Measurements from ENCODE around the gene TH.
"Not testable (repeated sequence)": the region's sequence is repeated elsewhere in the genome, so short reads cannot be mapped to it uniquely, and the experiment has no call there.

TH gene

GRCh38 chr11:2127482-2128129 is 44.0 kb downstream of the TH start:
- DNase-seq (ENCODE audit: extremely low spot score), result no peak
- ChIA-PET CTCF (interaction anchor here (1.6 kb wide), 1 partner anchor 24 kb away, joined by 3 read pairs; no protein-coding TSS in a partner anchor), POLR2A (interaction anchor here (0.6 kb wide), 1 partner anchor 249 kb away, joined by 3 read pairs; no protein-coding TSS in a partner anchor)
- no peak for TF ChIP-seq CTCF (IDR thresholded peaks at IDR 0.05; ENCODE audit: control extremely low read depth, extremely low read depth, low read depth, missing control alignments)

GRCh38 chr11:2126520-2127085 is 45.0 kb downstream of the TH start:
- no peak for DNase-seq (ENCODE audit: extremely low spot score)
- TF ChIP-seq CTCF (IDR thresholded peaks at IDR 0.05; ENCODE audit: control extremely low read depth, extremely low read depth, low read depth, missing control alignments), result no peak
- ChIA-PET CTCF (no interaction called here), POLR2A (no interaction called here)

DNA sequence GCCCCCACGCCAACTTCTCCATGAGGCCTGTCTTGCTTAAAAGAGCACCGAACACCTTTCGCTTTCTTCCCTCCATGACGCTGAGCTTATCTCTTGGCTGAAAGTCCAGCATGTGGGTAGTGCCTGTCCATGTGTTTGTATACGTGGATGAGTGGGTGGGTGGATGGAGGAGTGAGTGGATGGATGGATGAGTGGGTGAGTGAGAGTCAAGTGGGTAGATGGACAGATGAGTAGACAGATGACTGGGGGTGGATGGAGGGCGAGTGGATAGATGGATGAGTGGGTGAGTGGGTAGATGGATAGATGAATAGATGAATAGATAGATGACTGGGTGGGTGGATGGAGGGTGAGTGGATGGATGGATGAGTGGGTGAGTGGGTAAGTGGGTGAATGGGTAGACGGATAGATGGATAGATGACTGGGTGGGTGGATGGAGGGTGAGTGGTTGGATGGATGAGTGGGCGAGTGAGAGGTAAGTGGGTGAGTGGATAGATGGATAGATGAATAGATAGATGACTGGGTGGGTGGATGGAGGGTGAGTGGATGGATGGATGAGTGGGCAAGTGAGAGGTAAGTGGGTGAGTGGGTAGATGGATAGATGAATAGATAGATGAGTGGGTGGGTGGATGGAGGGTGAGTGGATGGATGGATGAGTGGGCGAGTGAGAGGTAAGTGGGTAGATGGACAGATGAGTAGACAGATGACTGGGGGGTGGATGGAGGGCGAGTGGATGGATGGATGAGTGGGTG is 46.7 kb downstream of the TH start:
- CTCF ChIA-PET, result interaction anchor here (1.5 kb wide), 1 partner anchor 27 kb away, joined by 11 read pairs; no protein-coding TSS in a partner anchor
- POLR2A ChIA-PET; DNase-seq (ENCODE audit: extremely low spot score): not testable (repeated sequence)

- POLR2A ChIA-PET, result no interaction called here
- no peak for TF ChIP-seq CTCF (IDR thresholded peaks at IDR 0.05; ENCODE audit: control extremely low read depth, extremely low read depth, low read depth, missing control alignments)
Observed at GRCh38 chr11:2123628-2123960, 48.0 kb downstream of the TH start.

DNA sequence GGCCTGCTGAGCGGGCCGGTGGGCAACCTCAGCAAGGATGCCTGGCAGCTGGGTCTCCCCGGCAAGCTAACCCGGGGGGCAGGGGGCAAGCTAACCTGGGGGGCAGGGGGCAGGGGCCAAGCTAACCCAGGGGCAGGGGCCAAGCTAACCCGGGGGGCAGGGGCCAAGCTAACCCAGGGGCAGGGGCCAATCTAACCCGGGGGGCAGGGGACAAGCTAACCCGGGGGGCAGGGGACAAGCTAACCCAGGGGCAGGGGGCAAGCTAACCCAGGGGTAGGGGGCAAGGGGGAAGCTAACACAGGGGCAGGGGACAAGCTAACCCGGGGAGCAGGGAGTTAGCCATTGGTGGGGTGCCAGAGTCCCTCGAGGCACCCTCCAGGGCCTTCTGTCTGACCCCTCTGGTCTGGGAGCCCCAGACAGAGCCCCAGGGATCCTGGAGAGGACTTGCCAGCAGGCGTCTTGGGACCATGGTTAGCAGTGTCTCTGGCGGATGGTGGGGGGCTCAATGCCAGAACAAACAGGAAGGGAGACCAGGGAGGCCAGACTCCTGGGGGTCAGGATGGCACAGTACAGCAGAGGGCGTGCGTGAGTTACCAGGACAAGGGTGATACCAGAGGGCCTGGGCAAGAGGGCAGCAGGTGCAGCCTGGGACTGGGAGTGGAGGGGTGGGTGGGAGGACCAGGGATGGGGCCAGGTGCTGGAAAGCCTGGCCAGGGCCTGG is 48.5 kb downstream of the TH start:
- ChIA-PET CTCF (interaction anchor here (1.3 kb wide), 1 partner anchor 28 kb away, joined by 4 read pairs; no protein-coding TSS in a partner anchor), POLR2A (no interaction called here)
- DNase-seq (ENCODE audit: extremely low spot score), result no peak
- peak; percentile 10 for TF ChIP-seq CTCF (IDR thresholded peaks at IDR 0.05; ENCODE audit: control extremely low read depth, extremely low read depth, low read depth, missing control alignments)

More at GRCh38 chr11:2123628-2123960, 48.0 kb downstream of the TH start:
- no peak for DNase-seq (ENCODE audit: extremely low spot score)
- CTCF ChIA-PET, result interaction anchor here (1.5 kb wide), 1 partner anchor 28 kb away, joined by 11 read pairs; no protein-coding TSS in a partner anchor

DNA sequence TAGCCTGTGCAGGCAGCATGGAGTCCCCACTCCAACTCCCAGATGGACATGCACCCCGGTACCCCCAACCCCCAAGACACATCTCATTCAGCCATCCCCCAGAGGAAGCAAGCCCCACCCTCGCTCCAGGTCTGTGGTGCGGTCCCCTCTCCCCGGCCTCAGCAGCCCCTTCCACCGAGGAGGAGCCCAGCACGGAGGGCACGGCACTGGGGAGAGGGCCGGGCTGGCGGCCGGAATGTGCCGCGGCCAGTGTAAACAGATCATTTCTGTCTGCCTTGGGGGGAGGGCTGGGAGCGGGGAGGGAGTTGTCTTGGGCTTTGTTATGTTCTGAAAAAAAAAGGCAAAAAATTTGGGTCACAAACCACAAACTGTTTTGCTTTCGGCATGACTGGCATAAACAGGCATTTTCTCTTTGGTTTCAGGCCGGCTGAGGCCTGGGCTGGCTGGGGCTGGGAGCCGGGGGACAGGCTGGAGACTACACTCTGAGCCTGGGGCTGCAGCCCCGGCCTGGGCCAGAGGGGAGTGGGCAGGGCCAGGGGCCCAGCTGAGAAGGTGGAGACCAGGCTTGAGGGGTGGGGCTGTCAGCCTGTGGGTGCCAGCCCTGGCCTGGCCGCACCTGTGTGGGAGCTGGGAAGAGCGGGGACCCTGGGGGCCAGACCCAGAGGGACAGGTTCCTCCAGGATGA is 49.3 kb downstream of the TH start:
- DNase-seq (ENCODE audit: extremely low spot score), result no peak
- CTCF ChIA-PET, result interaction anchor here (1.3 kb wide), 1 partner anchor 29 kb away, joined by 4 read pairs; no protein-coding TSS in a partner anchor
- no peak for TF ChIP-seq CTCF (IDR thresholded peaks at IDR 0.05; ENCODE audit: control extremely low read depth, extremely low read depth, low read depth, missing control alignments)
- POLR2A ChIA-PET, result no interaction called here
